Keratinocyte (primary cell): ENCODE measurements around the gene MOK. TPM values are rescaled to one million over a fixed set of nuclear protein-coding genes. Genes with fewer than 3 reads are reported as not detected.
A peak's percentile ranks its signal among the peaks of the same experiment; 100 is the strongest.

Experiments
- DNase-seq: peaks from one replicate; pipeline ENCODE4 v3.0.0-alpha.2; 2011; ENCODE audit warnings: low read depth, missing footprints, low spot score
- FAIRE-seq: peaks from 2 replicates; lab custom pipeline; 2011; peaks lifted over from hg19 to GRCh38; lab: Jason Lieb, UNC
- H2AFZ ChIP-seq: 2 replicates; pipeline ENCODE4 v1.6.0; 2012; ENCODE audit warnings: low read length, control low read depth, inconsistent platforms; ENCODE audit not compliant: control insufficient read depth
- H3K27ac ChIP-seq: 2 replicates; pipeline ENCODE4 v1.5.1; 2011; ENCODE audit warnings: low read length; ENCODE audit not compliant: control insufficient read depth, insufficient read depth
- H3K27me3 ChIP-seq: 3 replicates; pipeline ENCODE4 v1.6.0; 2011; ENCODE audit warnings: low read length; ENCODE audit not compliant: control insufficient read depth, insufficient read depth; ENCODE audit errors: extremely low read depth
- H3K36me3 ChIP-seq, 2 experiments: 2 replicates in 1 of 2; 3 replicates in 1 of 2; pipeline ENCODE4 v1.5.1; 2011; ENCODE audit warnings: low read length in 2 of 2, mild to moderate bottlenecking in 1 of 2; ENCODE audit not compliant: control insufficient read depth in 2 of 2, insufficient read depth in 2 of 2; ENCODE audit errors: extremely low read depth in 1 of 2
- H3K4me1 ChIP-seq: 3 replicates; pipeline ENCODE4 v1.5.1; 2011; ENCODE audit warnings: low read length; ENCODE audit not compliant: control insufficient read depth, insufficient read depth; ENCODE audit errors: extremely low read depth
- H3K4me2 ChIP-seq: 3 replicates; pipeline ENCODE4 v1.6.0; 2011; ENCODE audit warnings: low read depth, low read length; ENCODE audit not compliant: control insufficient read depth, insufficient read depth; ENCODE audit errors: extremely low read depth
- H3K4me3 ChIP-seq, 3 experiments: fragments of 200-600 bp in 1 of 3; sonication (generic) in 1 of 3; 2 replicates in 2 of 3; 3 replicates in 1 of 3; pipeline ENCODE4 v1.5.1; 2011 to 2016; ENCODE audit warnings: low read length in 3 of 3, mild to moderate bottlenecking in 3 of 3, control low read depth in 2 of 3, inconsistent platforms in 1 of 3, low read depth in 1 of 3, mixed read lengths in 1 of 3, mixed run types in 1 of 3, moderate library complexity in 1 of 3; ENCODE audit not compliant: control insufficient read depth in 2 of 3, insufficient read depth in 2 of 3; ENCODE audit errors: extremely low read depth in 1 of 3
- H3K79me2 ChIP-seq: 2 replicates; pipeline ENCODE4 v1.6.0; 2012; ENCODE audit warnings: low read length; ENCODE audit not compliant: control insufficient read depth, insufficient read depth
- H3K9ac ChIP-seq: 3 replicates; pipeline ENCODE4 v1.6.0; 2011; ENCODE audit warnings: low read length; ENCODE audit not compliant: control insufficient read depth, insufficient read depth; ENCODE audit errors: extremely low read depth
- H3K9me1 ChIP-seq: 3 replicates; pipeline ENCODE4 v1.6.0; 2011; ENCODE audit warnings: low read length; ENCODE audit not compliant: control insufficient read depth, insufficient read depth; ENCODE audit errors: extremely low read depth
- H3K9me3 ChIP-seq: 2 replicates; pipeline ENCODE4 v1.5.1; 2012; ENCODE audit warnings: low read depth, low read length; ENCODE audit not compliant: control insufficient read depth
- H4K20me1 ChIP-seq: 3 replicates; pipeline ENCODE4 v1.6.0; 2011; ENCODE audit warnings: low read length; ENCODE audit not compliant: control insufficient read depth, insufficient read depth; ENCODE audit errors: extremely low read depth
- EZH2 ChIP-seq: IDR thresholded peaks from one replicate; pipeline ENCODE4 v1.6.1; 2012; ENCODE audit warnings: inconsistent platforms, mild to moderate bottlenecking, low read length, moderate library complexity
- dilution Hi-C: fragments of 300-500 bp; cut with MboI; formaldehyde crosslinking; loops from one replicate; pipeline ENCODE4 v1.7.0; 2020; ENCODE audit warnings: low sequenced_read_pairs; ENCODE audit not compliant: extremely low pct_ligation_motif_present
- polyA plus RNA-seq, 5 experiments: library from polyadenylated mRNA; depleted of rRNA in 3 of 5; stranded (reverse) in 3 of 5; stranded (forward) in 1 of 5; unstranded in 1 of 5; fragments of >200 nt; gene quantifications; 1 replicate in 1 of 5; 2 replicates in 3 of 5; 3 replicates in 1 of 5; pipeline versions ENCODE4 v1.2.1 to v1.2.3, GENCODE V29; 2011 to 2012; ENCODE audit warnings: missing spikeins in 2 of 5, low read depth in 1 of 5, low replicate concordance in 1 of 5
- TF ChIP-seq, protein P1 (sequence below), 3 experiments: IDR thresholded peaks in 1 of 3; conservative IDR thresholded peaks in 1 of 3; optimal IDR thresholded peaks in 1 of 3; 2 replicates in 2 of 3; 3 replicates in 1 of 3; pipeline versions ENCODE3 to v1.5.1; 2011; ENCODE audit warnings: low read length in 3 of 3, mild to moderate bottlenecking in 3 of 3, moderate library complexity in 2 of 3, control low read depth in 1 of 3, inconsistent platforms in 1 of 3; ENCODE audit not compliant: insufficient read depth in 2 of 3; ENCODE audit errors: extremely low read depth in 1 of 3

MOK gene
- polyA plus RNA-seq, 1 donor (not counting 4 experiments of a cell fraction or from before 2014, with no cell fraction given): 38.1 TPM

DNA sequence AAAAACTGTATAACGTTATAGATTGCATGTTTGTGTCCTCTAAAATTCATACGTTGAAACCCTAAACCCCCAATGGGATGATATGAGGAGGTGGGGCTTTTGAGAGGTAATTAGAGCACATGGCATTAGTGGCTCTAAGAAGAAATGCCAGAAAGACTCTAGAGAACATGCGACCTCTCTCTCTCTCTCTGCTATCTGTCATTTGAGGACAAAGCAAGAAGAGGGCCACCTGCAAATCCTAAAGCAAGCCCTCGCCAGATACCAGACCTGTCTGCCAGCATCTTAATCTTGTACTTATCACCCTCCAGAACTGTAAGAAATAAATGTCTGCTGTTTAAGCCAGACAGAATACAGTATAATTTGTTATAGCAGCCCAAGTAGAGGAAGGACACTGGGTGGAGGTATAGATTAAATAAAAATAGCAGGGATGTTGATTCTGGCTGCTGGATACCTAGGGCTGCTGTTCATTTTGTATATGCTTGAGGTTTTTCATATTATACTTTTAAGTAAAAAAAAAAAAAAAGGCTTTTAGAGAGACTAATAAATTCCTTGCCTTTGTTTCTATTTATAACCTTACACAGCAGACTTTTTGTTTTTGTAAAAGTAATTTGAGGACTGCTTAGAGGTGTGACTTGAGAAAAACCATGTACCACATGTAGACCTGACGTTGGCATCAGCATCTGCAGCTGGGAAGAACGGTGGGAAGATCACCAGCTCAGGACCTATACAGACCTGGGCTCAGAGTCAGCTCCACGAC, 26.9 kb downstream of the MOK start:
- dilution Hi-C loops: no loop called here
- no peak overlapping the region for H3K9ac ChIP-seq
- peaks cover 3 to 7% of the 10 kb centered on the region in 2 experiments for H3K36me3 ChIP-seq

DNA sequence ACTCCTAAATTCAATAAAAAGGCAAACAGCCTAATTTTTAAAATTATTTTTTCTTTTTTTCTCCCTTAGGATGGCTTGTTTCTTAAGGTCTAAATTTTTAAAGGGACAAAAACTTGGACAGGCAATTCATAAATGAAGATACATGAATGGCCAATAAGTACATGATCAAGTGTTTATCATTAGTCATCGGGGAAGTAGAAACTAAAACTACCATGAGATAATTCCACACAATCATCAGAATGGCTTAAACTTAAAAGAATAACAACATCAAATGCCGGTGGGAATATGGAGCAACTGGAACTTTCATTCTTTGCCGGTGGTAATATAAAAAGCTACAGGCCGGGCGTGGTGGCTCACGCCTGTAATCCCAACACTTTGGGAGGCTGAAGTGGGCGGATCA, 29.1 kb downstream of the MOK start:
- H3K27ac ChIP-seq: no peak overlapping the region

More for the DNA sequence above, 26.9 kb downstream of the MOK start:
- no peaks in the 10 kb centered on the region for H3K27me3 ChIP-seq
- peak overlapping the region; percentile 86 for H3K27ac ChIP-seq
- TF ChIP-seq EZH2: no peak
- TF ChIP-seq, protein P1, sequence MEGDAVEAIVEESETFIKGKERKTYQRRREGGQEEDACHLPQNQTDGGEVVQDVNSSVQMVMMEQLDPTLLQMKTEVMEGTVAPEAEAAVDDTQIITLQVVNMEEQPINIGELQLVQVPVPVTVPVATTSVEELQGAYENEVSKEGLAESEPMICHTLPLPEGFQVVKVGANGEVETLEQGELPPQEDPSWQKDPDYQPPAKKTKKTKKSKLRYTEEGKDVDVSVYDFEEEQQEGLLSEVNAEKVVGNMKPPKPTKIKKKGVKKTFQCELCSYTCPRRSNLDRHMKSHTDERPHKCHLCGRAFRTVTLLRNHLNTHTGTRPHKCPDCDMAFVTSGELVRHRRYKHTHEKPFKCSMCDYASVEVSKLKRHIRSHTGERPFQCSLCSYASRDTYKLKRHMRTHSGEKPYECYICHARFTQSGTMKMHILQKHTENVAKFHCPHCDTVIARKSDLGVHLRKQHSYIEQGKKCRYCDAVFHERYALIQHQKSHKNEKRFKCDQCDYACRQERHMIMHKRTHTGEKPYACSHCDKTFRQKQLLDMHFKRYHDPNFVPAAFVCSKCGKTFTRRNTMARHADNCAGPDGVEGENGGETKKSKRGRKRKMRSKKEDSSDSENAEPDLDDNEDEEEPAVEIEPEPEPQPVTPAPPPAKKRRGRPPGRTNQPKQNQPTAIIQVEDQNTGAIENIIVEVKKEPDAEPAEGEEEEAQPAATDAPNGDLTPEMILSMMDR (optimal IDR thresholded peaks at IDR 0.05 in 1 of 3, IDR thresholded peaks at IDR 0.05 in 1 of 3, conservative IDR thresholded peaks at IDR 0.05 in 1 of 3; ENCODE audit: extremely low read depth in 1 of 3, insufficient read depth in 2 of 3, low read length in 3 of 3): no peak
- H3K4me3 ChIP-seq: no peak overlapping the region
- no peaks in the 10 kb centered on the region for H4K20me1 ChIP-seq
- no peaks in the 10 kb centered on the region for H3K9me1 ChIP-seq
- H3K9me3 ChIP-seq: no peaks in the 10 kb centered on the region
- H3K4me2 ChIP-seq: no peak overlapping the region
- peaks cover 32% of the 10 kb centered on the region for H3K4me1 ChIP-seq
- FAIRE-seq (no peak), DNase-seq (no peak)
- no peak overlapping the region for H2AFZ ChIP-seq
- no peaks in the 10 kb centered on the region for H3K79me2 ChIP-seq

More for the DNA sequence above, 29.1 kb downstream of the MOK start:
- Histone ChIP-seq H3K4me2 (no peak overlapping the region), H3K4me3 (no peak overlapping the region), H3K4me1 (peaks cover 46% of the 10 kb centered on the region), H3K9me1 (no peaks in the 10 kb centered on the region), H4K20me1 (no peaks in the 10 kb centered on the region), H3K27me3 (no peaks in the 10 kb centered on the region), H3K9ac (no peak overlapping the region), H3K9me3 (no peaks in the 10 kb centered on the region), H2AFZ (no peak overlapping the region), H3K79me2 (no peaks in the 10 kb centered on the region), H3K36me3 (peaks cover 0 to 4% of the 10 kb centered on the region in 2 experiments)
- dilution Hi-C loops: no loop called here
- DNase-seq (no peak), FAIRE-seq (peak; percentile 5)
- no peak for TF ChIP-seq EZH2
- TF ChIP-seq, protein P1 (optimal IDR thresholded peaks at IDR 0.05 in 1 of 3, IDR thresholded peaks at IDR 0.05 in 1 of 3, conservative IDR thresholded peaks at IDR 0.05 in 1 of 3; ENCODE audit: extremely low read depth in 1 of 3, insufficient read depth in 2 of 3, low read length in 3 of 3): no peak
